Stimulated activated CD4-positive, alpha-beta T cell treated with anti-CD3 and anti-CD28 coated beads, Interleukin-15, amount 100 ng/mL, for 24 hours (primary cell): ENCODE results near the gene SEPHS1.
"Not testable (repeated sequence)": the region's sequence is repeated elsewhere in the genome, so short reads cannot be mapped to it uniquely, and the experiment has no call there.

Experiments used
- DNase-seq: peaks from one replicate; pipeline ENCODE4 v3.0.0-alpha.2; 2020

SEPHS1 gene

DNA sequence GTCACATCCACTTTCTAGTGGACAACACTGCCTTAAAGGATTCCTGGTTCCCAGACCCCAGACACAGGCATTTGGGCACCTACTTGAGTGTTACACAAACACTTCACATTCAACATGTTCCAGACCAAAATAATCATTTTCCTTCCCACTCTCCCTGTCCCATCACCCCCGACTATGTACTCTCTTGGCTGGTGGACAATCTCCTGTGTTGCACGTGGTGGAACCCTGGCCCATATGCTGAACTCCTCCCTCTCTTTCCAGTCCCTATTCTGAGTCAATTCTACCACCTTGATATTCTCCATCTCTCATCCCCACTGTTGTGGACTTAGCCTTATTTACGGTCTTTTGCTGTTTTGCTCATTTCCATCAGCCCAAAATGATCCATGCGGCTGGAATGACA is 8.3 kb upstream of the SEPHS1 start:
- DNase-seq = no peak

DNA sequence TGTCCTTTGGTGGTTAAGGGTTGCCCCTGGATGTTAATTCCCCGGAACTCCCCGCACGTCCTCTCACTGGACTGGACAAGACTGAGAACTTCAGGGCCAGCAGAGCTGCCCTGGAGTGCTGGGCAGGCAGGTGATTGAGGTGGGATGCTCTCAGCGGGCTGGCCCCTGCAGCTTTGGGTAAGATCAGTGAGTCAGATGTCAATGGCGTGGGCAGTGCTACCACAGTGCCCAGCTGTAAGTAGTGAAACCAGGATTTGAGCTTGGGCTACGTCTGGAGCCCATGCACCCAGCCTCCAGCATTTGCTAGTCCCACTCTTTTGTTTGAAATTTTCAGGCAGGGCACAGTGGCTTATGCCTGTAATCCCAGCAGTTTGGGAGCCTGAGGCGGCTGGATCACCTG is 6.7 kb upstream of the SEPHS1 start:
- DNase-seq = no peak

DNA sequence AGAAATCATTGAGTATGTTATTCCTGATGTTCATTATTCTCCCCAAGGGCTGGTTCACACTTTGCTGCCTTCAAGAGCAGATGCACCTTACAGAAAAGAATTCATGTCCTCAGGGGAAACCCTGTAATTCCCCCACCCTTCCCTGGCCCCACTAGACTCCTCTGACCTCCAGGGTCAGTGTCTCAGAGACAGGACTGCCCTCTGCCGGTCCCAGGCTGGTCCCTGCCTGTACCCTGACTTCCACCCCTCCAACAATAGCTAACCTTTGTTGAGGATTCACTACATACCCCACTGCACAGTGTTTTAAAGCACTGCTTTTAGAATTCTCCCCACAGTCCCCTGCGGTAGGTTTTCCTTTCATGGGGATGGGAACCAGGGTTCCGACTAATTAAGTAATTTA is 4.4 kb upstream of the SEPHS1 start:
- DNase-seq = no peak

DNA sequence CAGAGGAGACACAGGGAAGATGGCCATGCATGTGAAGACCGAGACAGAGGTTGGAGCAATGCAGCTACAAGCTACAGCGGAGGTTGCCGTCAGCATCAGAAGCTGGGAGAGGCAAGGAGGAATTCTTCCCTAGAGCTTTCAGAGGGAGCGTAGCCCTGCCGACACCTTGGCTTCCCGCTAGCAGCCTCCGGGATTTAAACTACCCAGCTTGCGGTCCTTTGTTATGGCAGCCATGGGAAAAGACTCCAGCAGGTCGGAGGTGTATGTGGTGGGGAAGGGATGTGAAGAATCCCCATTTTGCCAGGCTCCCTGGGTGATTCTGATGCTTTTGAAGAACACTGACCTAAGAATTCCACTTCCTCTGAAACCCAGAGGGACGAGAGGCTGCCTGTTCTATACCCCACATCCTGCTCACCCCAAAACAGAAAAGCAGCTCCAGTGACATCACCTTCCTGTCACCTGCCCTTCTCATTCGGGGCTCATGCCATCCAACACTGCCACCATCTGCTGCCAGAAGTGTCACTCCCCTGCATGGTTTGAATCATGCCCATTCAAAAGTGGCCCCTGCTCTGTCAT is 3.3 kb upstream of the SEPHS1 start:
- DNase-seq = peak; percentile 29

GRCh38 chr10:13349463-13350274 is 1.6 kb upstream of the SEPHS1 start:
- peak; percentile 58 for DNase-seq

DNA sequence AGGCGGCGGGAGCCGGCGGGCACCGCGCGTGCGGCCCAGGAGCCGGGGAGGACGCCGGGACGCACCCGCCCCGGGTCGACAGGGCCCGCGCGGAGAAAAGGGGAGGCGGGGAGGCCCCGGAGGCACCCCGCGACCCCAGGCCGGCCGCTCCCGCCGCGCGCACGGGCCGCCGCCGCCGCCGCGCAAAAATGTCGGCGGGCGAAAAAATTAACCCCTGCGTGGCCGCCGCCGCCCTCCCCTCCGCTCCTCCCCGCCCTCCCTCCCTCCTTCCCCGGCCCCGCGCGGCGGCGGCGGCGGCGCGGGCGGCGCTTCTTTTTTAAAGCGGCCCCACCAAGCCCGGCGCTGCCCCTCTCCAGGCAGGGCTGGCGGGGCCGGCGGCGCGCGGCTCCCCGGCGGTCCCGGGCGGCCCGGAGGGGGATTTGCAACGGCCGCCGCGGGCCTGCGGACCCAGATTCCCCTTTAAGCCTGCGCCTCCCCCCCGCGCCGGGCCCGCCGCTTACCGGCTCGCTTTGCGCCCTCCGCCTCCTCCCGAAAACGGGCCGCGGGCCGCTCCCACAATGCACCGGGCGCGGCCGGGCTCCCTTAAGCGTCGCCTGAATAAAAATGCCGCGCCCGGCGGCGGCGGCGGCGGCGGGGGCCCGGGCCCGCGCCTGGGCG is 465 bp downstream of the SEPHS1 start:
- DNase-seq = peak; percentile 86

- peak; percentile 30 for DNase-seq
Measured at GRCh38 chr10:13347043-13347499, 1.0 kb downstream of the SEPHS1 start.

DNA sequence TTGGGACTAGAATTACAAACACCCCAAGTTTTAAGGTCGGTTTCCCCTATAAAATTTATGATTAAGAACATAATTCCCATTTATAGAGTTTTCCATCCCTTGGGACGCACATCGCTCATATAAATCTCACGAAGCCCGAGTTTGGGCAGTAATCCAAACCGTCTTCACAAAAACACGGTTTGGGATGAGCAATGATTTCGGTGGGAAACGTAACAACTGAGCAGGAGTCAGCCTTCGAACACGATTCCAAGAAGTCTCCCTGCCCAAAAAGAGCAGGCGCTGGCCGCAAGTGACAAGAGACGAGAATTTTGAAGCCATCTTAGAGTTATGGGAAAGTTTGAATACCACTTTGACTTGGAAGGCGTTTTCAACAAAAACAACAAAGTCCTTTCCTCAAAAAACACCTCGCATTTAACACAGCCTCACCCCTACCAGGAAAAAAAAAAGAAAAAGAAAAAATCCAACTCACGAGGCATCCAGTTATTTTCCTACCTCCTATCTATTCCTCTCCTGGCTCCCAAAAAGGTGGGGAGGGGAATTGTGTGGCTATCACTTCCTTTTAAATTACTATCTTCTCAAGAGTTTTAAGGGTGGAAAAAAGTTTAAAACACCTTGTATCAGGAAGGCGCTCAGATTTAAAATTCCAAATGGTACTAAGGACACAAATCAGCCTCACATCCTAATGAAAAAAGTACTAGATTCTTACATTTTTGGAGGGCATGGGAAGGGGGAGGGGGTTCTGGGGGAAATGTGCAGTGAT is 1.6 kb downstream of the SEPHS1 start:
- no peak for DNase-seq

DNA sequence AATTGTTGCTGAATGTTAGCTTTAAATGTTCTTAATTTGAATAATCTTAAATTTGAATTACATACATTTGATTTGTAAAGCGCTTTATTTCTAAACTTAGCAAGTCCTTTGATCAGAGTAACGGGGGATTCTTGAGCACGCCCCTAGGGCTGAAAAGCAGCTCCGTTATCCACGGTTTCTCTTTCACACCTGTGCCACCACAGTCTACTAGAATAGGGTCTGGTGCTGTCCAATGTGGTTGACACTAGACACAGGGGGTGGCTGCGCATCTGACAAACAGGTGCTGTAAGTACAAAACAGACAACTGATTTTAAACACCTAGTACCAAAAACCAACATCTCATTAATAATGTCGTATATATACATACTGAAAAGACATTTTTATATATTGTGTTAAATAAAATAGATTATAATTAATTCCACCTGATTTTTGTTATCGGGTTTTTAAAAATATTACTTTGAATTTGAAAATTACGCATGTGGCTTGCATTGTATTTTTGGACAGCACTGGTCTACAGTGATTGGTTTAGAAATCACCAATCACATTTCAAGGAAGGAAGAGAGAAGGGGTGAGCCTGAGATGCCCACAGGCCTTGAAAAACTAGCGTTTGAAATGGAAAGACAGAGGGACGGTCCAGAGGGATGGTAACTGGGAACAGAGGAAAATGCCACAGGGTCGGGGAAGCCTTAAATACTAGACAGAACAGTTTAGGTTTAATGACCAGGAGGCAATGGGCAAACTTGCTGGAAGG is 7.3 kb downstream of the SEPHS1 start:
- DNase-seq = peak; percentile 19

GRCh38 chr10:13340068-13340467 is 8.0 kb downstream of the SEPHS1 start:
- no peak for DNase-seq

DNA sequence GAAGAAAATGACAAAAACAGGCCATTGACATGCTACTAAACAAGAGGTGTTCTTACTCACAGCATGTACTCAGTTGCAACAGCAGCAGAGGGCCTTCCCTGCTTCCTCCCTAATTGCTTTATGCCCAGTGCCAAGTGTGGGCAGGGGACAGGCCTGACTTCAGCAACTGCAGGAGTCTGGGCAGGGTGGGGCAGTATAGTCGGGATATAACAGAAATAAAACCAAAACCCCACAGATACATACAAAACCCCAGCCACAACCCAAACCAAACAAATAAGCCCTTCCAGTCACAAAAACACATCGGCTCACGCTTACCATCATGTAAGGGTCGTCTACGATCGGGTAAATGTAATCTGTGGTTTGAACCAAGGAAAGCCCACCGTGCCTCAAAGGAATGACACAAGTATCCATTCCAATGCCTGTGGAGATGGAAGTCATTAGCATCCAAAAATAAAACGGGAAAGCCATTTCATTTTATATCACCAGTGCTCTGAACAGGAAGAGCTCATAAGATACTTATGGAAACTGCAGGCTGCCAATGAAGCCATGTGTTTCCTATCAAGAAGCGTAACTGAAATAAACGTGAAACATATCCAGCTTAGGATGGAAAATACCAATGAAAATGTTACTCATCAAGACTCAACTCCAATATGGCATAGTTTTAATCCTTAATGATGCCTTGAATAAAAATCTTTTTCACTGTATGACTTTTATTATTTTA is 9.5 kb downstream of the SEPHS1 start:
- no peak for DNase-seq

GRCh38 chr10:13337827-13338196 is 10.3 kb downstream of the SEPHS1 start:
- DNase-seq = no peak

DNA sequence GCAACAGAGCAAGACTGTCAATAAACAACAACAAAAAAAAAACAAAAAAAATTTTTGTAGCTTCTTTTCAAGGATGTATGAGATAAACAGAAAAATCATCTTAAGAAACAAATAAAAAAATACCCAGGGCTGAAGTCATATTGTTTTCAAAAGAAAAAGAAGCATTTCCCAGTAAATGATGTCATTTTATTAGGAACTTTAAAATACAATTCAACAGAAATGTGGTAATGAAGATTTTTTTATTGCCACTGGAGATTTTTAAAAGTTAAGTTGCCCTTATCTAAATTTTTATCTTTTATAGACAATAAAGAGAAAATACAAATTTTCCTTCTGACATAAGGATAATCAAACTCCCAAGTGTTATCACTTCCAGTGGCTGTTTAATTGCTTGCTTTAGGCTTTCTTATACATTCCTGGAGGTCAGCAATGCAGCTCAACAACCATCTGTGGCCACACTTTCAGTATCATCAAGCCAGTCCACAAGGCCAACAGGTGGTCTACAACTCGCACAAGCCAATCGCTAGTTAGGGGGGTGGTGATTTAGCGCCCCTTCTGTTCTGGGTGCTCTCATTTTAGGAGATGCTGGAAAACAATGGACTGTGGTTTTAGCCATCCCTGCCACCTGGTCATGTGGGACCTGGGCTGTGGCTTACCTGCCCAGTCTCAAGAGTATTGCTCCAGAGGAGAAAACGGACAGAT is 10.8 kb downstream of the SEPHS1 start:
- no peak for DNase-seq

DNA sequence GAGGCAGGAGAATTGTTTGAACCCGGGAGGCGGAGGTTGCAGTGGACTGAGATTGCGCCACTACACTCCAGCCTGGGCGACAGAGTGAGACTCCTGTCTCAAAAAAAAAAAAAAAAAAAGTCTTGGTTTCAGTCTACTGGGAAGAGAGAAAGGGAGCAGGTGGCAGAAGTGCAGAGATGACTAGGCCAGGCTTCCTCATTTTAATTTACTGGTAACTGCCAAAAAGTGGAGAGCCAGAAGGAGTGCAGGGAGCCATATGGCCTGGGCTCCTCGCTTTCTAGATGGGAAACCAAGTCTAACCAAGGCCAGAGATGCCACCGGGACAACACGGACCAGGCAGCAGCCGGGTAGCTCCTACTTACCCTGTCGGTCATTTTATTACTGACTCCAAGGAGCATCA is 12.2 kb downstream of the SEPHS1 start:
- DNase-seq = no peak

DNA sequence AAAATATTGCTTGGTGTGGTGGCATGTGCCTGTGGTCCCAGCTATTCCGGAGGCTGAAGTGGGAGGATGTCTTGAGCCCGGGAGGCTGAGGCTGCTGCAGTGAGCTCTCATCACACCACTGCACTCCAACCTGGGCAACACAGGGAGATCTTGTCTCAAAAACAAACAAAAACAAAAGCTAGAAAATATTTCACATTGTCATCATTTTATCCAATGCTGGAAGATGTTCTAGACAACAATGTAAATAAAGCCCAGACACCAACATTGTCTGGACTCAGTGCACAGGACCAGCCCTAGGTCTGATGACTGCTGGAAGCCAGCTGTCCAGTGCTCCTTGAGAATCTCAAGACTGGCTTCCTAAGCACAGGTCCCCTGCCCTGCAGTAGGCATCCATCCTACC is 13.5 kb downstream of the SEPHS1 start:
- DNase-seq = no peak

DNA sequence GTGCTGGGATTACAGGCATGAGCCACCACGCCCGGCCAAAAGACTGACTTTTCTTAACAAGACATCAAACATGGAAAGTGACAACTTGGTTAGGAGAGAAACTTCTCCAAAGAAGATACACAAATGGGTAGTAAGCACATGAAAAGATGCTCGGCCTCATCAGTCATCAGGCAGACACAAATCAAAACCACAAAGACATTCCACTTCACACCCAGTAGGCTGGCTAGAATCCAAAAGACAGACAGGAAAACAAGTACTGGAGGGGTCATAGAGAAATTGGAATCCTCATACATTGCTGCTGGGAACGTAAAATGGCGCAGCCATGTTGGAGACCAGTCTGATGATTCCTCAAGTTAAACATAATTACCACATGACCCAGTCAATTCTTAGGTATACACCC is 16.4 kb downstream of the SEPHS1 start:
- DNase-seq = no peak

GRCh38 chr10:13330980-13331379 is 17.1 kb downstream of the SEPHS1 start:
- DNase-seq = not testable (repeated sequence)

- DNase-seq = no peak
Measured at GRCh38 chr10:13329565-13329964, 18.5 kb downstream of the SEPHS1 start.

DNA sequence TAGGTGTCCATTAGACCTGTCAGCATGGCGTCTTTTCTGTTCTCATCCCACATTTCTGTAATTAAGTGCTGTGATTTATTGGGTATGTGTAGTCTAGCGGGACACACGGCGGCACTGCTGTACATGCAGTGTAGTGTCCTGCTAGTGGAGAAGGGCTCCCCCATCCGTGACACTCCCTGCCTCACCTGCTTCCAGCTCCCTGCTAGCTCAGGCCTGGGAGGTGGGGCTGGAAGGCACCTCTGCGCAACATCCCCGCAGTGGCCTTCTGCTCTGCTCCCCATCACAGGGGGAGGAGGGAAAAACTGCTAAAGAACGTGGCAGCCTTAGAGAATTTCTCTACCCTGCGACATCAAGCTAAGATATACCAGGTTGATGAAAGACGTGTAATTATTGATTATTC is 19.5 kb downstream of the SEPHS1 start:
- DNase-seq = no peak

DNA sequence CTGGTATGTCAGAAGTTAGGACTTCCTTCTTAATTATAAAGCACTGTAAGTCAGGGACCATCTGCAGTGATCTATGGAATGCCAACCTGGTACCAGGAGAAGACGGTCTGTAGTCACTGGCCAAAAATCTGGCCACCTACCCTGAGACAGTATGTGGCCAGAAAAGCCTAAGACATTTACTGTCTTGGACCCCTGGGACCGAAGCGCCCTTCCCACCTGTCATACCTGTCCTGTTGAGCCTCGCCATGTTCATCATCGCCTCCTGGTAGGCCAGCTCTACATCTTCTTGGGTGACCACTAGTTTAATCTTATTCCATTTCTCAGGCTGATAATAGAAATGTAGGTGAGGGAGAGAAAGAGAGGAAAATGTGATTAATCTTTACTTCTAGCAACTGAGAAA is 20.0 kb downstream of the SEPHS1 start:
- no peak for DNase-seq

- DNase-seq = no peak
Measured at GRCh38 chr10:13327534-13327933, 20.6 kb downstream of the SEPHS1 start.
